K562 (cell line): ENCODE data around the gene WDR64.

ENCODE experiments used
- CTCF ChIP-seq, 3 experiments: IDR thresholded peaks in 2 of 3; conservative IDR thresholded peaks in 1 of 3; 2 replicates each; pipeline ENCODE4 v1.5.1; 2011 to 2012; ENCODE audit warnings: low read length in 3 of 3, mild to moderate bottlenecking in 3 of 3, control low read depth in 2 of 3, improper control_type of control experiment in 1 of 3, inconsistent platforms in 1 of 3, low read depth in 1 of 3, mixed read lengths in 1 of 3, moderate library complexity in 1 of 3; ENCODE audit not compliant: insufficient read depth in 2 of 3
- IRF9 ChIP-seq: fragments of 450-650 bp; IDR thresholded peaks from 2 replicates; pipeline ENCODE4 v1.6.1; 2016; ENCODE audit warnings: missing biosample characterization, missing genetic modification characterization
- MEF2A ChIP-seq: IDR thresholded peaks from 2 replicates; pipeline ENCODE4 v1.6.1; 2011; ENCODE audit warnings: low read depth, mild to moderate bottlenecking, low read length, moderate library complexity; ENCODE audit not compliant: control insufficient read depth
- POLR2A ChIP-seq: fragments of 450-650 bp; conservative IDR thresholded peaks from 2 replicates; pipeline ENCODE4 v1.6.1; 2016
- ZNF274 ChIP-seq: IDR thresholded peaks from 2 replicates; pipeline ENCODE4 v1.6.1; 2011; ENCODE audit warnings: low read depth, mild to moderate bottlenecking, low read length, moderate library complexity, borderline replicate concordance

- no peak for TF ChIP-seq POLR2A
- no peak for TF ChIP-seq ZNF274
- TF ChIP-seq CTCF (IDR thresholded peaks at IDR 0.05 in 2 of 3, conservative IDR thresholded peaks at IDR 0.05 in 1 of 3; ENCODE audit: insufficient read depth in 2 of 3, low read depth in 1 of 3, low read length in 3 of 3) = no peak
- TF ChIP-seq IRF9 (tag) = no peak
- no peak for TF ChIP-seq MEF2A
These were observed 176.5 kb downstream of the WDR64 start for GRCh38 chr1:241828463-241829021.
